ENCODE results near the gene SRBD1. TPM values are rescaled to one million over a fixed set of nuclear protein-coding genes. Genes with fewer than 3 reads are reported as not detected.

The SRBD1 gene
- total RNA-seq, 3 donors from 2014 or later (not counting 1 experiment from before 2014, with no cell fraction given), result 34.5 to 40.0 (median 38.8) TPM

DNA sequence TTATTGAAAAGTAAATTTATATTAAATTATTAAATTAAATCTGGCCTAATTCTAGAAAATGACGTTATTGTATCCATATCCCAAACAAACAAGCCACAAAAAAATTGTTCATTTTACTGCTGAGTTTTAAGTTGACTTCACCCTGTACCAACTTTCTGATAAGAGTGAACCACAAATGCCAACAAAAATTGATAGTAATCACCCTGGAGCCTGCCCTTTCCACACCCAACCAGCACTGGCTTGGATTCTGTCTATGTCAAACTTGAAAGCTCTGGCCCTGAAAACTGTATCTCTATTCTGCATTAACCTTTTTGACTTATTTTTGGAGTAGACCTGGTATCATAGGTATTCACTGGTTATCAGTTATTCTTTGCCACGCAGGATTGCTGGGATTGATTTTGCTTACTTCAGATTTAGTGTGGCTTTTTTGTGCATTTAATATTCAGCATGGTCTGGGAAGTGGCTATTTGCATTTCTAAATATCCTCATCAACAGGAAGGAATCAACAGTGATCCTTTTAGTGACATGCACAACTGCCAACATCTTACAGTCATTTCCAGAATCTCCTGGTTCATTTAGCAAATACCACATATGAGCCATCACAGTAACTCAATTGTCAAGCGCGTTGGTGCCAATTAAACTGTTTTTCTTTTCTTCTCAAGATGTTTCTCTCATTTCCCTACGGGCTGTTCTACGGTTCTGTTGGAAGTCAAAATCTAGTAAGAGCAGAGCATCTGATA lies 11.4 kb upstream of the SRBD1 start:
- no peak for TF ChIP-seq CTCF (IDR thresholded peaks at IDR 0.05)
- Histone ChIP-seq H3K9me3 (ENCODE audit: control insufficient read depth, insufficient read depth, low read length) (no peaks in the 10 kb centered on the region), H3K27ac (ENCODE audit: low read length) (no peak overlapping the region), H3K4me1 (ENCODE audit: control insufficient read depth, insufficient read depth, low read length) (no peaks in the 10 kb centered on the region), H3K4me3 (ENCODE audit: low read length) (no peak overlapping the region), H3K36me3 (ENCODE audit: control insufficient read depth, insufficient read depth, low read length) (no peaks in the 10 kb centered on the region), H3K27me3 (ENCODE audit: control insufficient read depth, insufficient read depth, low read length) (no peaks in the 10 kb centered on the region)
- ATAC-seq, result no peak
- intact Hi-C loops (cut with micrococcal nuclease), result no loop called here
- DNase-seq, result no peak
- WGBS (ENCODE audit: insufficient coverage), result 81% methylated on average over 4 of the region's 6 CpGs
- no peaks in the 10 kb centered on the region for H3K9me3 Mint-ChIP-seq
- no peaks in the 10 kb centered on the region for H3K36me3 Mint-ChIP-seq
- peaks cover 14 to 37% of the 10 kb centered on the region in 2 donors for H3K27me3 Mint-ChIP-seq (ENCODE audit: low read depth in 2 of 2)
- H3K4me1 Mint-ChIP-seq, result no peaks in the 10 kb centered on the region
- H3K4me3 Mint-ChIP-seq, result no peak overlapping the region
- no peak overlapping the region for H3K27ac Mint-ChIP-seq

- H3K27ac Mint-ChIP-seq, result no peak overlapping the region
- H3K4me3 ChIP-seq (ENCODE audit: low read length), result no peak overlapping the region
- no peaks in the 10 kb centered on the region for H3K36me3 ChIP-seq (ENCODE audit: control insufficient read depth, insufficient read depth, low read length)
- 48% methylated on average over 2 of the region's 2 CpGs for WGBS (ENCODE audit: insufficient coverage)
- H3K9me3 ChIP-seq (ENCODE audit: control insufficient read depth, insufficient read depth, low read length), result no peaks in the 10 kb centered on the region
- no peaks in the 10 kb centered on the region for H3K9me3 Mint-ChIP-seq
- H3K27me3 ChIP-seq (ENCODE audit: control insufficient read depth, insufficient read depth, low read length), result no peaks in the 10 kb centered on the region
- H3K27ac ChIP-seq (ENCODE audit: low read length), result no peak overlapping the region
- intact Hi-C loops (cut with micrococcal nuclease), result no loop called here
- no peaks in the 10 kb centered on the region for H3K36me3 Mint-ChIP-seq
- ATAC-seq (no peak), DNase-seq (no peak)
- H3K27me3 Mint-ChIP-seq (ENCODE audit: low read depth in 2 of 2), result peaks cover 0 to 13% of the 10 kb centered on the region in 2 donors
- H3K4me1 ChIP-seq (ENCODE audit: control insufficient read depth, insufficient read depth, low read length), result no peaks in the 10 kb centered on the region
- no peak for TF ChIP-seq CTCF (IDR thresholded peaks at IDR 0.05)
- no peak overlapping the region for H3K4me3 Mint-ChIP-seq
- no peaks in the 10 kb centered on the region for H3K4me1 Mint-ChIP-seq
Measured at GRCh38 chr2:45617496-45617895, 6.4 kb upstream of the SRBD1 start.

GRCh38 chr2:45616658-45617411 lies 5.8 kb upstream of the SRBD1 start:
- Mint-ChIP-seq H3K27me3 (ENCODE audit: low read depth in 2 of 2) (peaks cover 0 to 11% of the 10 kb centered on the region in 2 donors), H3K4me3 (no peak overlapping the region), H3K9me3 (no peaks in the 10 kb centered on the region), H3K4me1 (peaks cover 0 to under 1% of the 10 kb centered on the region in 2 donors), H3K36me3 (no peaks in the 10 kb centered on the region), H3K27ac (no peak overlapping the region)
- no peaks in the 10 kb centered on the region for H3K4me1 ChIP-seq (ENCODE audit: control insufficient read depth, insufficient read depth, low read length)
- DNase-seq, result no peak
- intact Hi-C loops (cut with micrococcal nuclease), result no loop called here
- no peaks in the 10 kb centered on the region for H3K27me3 ChIP-seq (ENCODE audit: control insufficient read depth, insufficient read depth, low read length)
- H3K36me3 ChIP-seq (ENCODE audit: control insufficient read depth, insufficient read depth, low read length), result no peaks in the 10 kb centered on the region
- no peak for TF ChIP-seq CTCF (IDR thresholded peaks at IDR 0.05)
- H3K27ac ChIP-seq (ENCODE audit: low read length), result no peak overlapping the region
- no peak for ATAC-seq
- no peaks in the 10 kb centered on the region for H3K9me3 ChIP-seq (ENCODE audit: control insufficient read depth, insufficient read depth, low read length)
- WGBS (ENCODE audit: insufficient coverage), result 42% methylated on average over 2 of the region's 4 CpGs
- no peak overlapping the region for H3K4me3 ChIP-seq (ENCODE audit: low read length)
